Measurements from ENCODE around the gene FAR1. TPM values are rescaled to one million over a fixed set of nuclear protein-coding genes. Genes with fewer than 3 reads are reported as not detected.

FAR1 gene
- polyA plus RNA-seq, 1 donor: 93.5 TPM

DNA sequence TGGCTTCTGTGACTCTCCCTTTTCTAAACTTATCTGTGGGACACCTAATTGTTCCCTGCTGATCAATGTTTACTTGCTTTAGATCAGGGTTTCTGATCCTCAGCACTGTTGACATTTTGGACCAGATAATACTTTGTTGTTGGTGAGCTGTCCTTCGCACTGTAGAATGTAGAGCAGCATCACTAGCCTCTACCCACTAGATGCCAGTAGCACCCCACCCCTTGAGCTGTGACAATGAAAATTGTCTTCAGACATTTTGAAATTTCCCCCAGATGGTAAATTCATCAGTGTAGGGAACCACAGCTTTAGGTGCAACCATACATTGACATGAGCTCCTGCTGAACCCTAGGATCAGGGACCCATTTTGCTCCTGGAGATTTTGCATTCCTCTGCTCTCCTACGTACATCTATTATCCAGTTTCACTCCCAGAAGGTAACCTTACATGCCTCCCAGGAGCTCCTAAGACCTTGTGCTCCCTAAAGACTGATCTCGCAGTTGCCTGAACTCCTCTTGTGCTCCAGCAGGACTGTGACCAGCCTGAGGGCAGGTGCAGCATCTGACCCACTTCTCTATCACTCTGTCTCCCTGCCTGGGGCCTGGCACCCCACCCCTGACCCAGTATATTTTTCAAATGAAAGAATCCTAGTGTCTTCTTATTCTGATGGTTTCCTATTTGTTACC lies 107.8 kb downstream of the FAR1 start:
- DNase-seq: no peak

DNA sequence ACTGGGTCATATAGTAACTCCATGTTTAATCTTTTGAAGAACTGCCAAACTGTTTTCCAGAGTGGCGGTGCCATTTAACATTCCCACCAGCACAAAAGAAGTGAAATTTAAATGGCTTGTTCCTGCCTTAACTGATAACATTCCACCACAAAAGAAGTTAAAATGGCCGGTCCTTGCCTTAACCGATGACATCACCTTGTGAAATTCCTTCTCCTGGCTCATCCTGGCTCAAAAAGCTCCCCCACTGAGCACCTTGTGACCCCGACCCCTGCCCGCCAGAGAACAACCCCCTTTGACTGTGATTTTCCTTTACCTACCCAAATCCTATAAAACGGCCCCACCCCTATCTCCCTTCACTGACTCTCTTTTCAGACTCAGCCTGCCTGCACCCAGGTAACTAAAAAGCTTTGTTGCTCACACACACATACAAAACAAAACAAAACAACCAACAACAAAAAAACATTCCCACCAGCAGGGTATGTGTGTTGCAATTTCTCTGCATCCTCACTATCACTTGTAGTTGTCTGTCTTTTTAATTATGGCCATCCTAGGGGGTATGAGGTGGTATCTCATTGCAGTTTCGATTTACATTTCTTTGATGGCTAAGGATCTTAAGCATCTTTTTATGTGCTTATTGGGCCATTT lies 109.0 kb downstream of the FAR1 start:
- no peak for DNase-seq

DNA sequence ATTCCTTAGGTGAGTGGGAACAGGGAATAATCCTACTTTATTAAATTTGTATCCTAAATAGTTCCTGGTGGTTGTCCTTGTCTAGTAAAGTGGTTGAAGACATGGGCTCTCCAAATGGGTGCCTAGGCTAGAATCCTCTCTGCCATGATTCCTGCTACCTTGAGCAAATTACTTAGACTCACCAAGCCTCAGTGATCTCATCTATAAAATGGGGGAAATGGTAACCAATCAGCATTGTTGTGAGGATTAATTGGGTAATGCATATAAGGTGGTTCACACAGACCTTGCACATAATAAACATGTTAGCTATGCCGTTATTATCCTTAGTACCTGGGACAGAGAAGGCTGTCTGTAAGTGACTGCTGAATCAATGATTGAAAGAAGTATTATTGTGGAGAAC lies 109.9 kb downstream of the FAR1 start:
- no peak for DNase-seq

DNA sequence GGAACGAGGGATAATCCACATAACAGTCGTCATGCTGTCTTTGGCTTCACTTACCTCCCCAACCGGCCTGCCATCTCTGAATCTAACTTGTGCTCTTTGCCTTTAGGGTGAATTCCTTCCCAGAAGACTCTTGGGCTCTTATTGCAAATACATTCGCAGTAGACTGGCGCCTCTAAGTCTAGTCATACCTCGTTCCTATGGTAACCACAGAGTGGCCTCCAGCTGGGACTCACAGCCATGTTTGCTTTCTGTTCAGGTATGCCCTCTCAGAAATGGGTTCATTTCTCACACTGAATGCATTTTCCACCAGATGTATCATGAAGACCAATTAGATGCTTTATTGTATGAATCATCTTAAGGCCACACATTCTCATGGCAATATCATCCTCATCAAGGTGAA lies 112.7 kb downstream of the FAR1 start:
- DNase-seq: no peak

Other genes with a start within 250 kb of the FAR1 start
- 36.1 TPM for gene BTBD10, start 205.4 kb upstream of the FAR1 start, polyA plus RNA-seq (ENCODE audit: insufficient read length)
- not detected for gene PTH, start 172.7 kb upstream of the FAR1 start, polyA plus RNA-seq (ENCODE audit: insufficient read length)